Epithelial cell of esophagus (primary cell): ENCODE measurements around the gene OCRL.
A peak's percentile ranks its signal among the peaks of the same experiment; 100 is the strongest.

ENCODE experiments used
- DNase-seq: peaks from one replicate; pipeline ENCODE4 v3.0.0; 2010; ENCODE audit warnings: low read depth
- H3K4me3 ChIP-seq: 2 replicates; pipeline ENCODE4 v1.5.1; 2011; ENCODE audit warnings: mild to moderate bottlenecking, low read length, control low read depth
- CTCF ChIP-seq: IDR thresholded peaks from 2 replicates; pipeline ENCODE4 v1.5.1; 2011; ENCODE audit warnings: low read depth, mild to moderate bottlenecking, low read length, control low read depth, inconsistent platforms; ENCODE audit not compliant: insufficient read depth; ENCODE audit errors: missing control alignments

The OCRL gene

GRCh38 chrX:129609395-129609794 is 69.3 kb downstream of the OCRL start:
- DNase-seq: no peak
- no peak for TF ChIP-seq CTCF
- no peak overlapping the region for H3K4me3 ChIP-seq

GRCh38 chrX:129612396-129612795 is 72.3 kb downstream of the OCRL start:
- no peak for TF ChIP-seq CTCF
- no peak for DNase-seq
- no peak overlapping the region for H3K4me3 ChIP-seq

GRCh38 chrX:129613596-129613995 is 73.5 kb downstream of the OCRL start:
- peak; percentile 62 for DNase-seq
- no peak overlapping the region for H3K4me3 ChIP-seq
- TF ChIP-seq CTCF: no peak

GRCh38 chrX:129614481-129615255 is 74.6 kb downstream of the OCRL start:
- no peak overlapping the region for H3K4me3 ChIP-seq
- DNase-seq: no peak
- TF ChIP-seq CTCF: no peak

- no peak for TF ChIP-seq CTCF
- no peak overlapping the region for H3K4me3 ChIP-seq
- no peak for DNase-seq
These were observed 77.4 kb downstream of the OCRL start for GRCh38 chrX:129617420-129617819.

GRCh38 chrX:129618997-129619396 is 78.9 kb downstream of the OCRL start:
- TF ChIP-seq CTCF: no peak
- no peak for DNase-seq
- no peak overlapping the region for H3K4me3 ChIP-seq

- no peak for TF ChIP-seq CTCF
- no peak overlapping the region for H3K4me3 ChIP-seq
- peak; percentile 65 for DNase-seq
These were observed 82.8 kb downstream of the OCRL start for GRCh38 chrX:129622757-129623301.
